Measurements from ENCODE around the gene FBLIM1. TPM values are rescaled to one million over a fixed set of nuclear protein-coding genes. Genes with fewer than 3 reads are reported as not detected.

The FBLIM1 gene
- total RNA-seq, 3 donors from 2014 or later, result 17.4 to 73.4 (median 42.6) TPM

GRCh38 chr1:15808955-15809354, 50.4 kb downstream of the FBLIM1 start:
- DNase-seq (ENCODE audit: low spot score in 2 of 2), result no peak
- intact Hi-C loops (cut with DNase I; ENCODE audit: low total_unique reads), result no loop called here

GRCh38 chr1:15810073-15810472, 51.5 kb downstream of the FBLIM1 start:
- Histone ChIP-seq H3K27ac (no peak overlapping the region), H3K9me3 (no peaks in the 10 kb centered on the region), H3K36me3 (no peaks in the 10 kb centered on the region), H3K27me3 (no peaks in the 10 kb centered on the region), H3K4me3 (no peak overlapping the region), H3K4me1 (no peaks in the 10 kb centered on the region)
- no peak for DNase-seq (ENCODE audit: low spot score in 2 of 2)
- intact Hi-C loops (cut with DNase I; ENCODE audit: low total_unique reads), result no loop called here
- TF ChIP-seq POLR2AphosphoS5 (IDR thresholded peaks at IDR 0.05), result no peak
- no peak for TF ChIP-seq CTCF (IDR thresholded peaks at IDR 0.05)
- no peak for TF ChIP-seq POLR2A (IDR thresholded peaks at IDR 0.05)

More at GRCh38 chr1:15808955-15809354, 50.4 kb downstream of the FBLIM1 start:
- Histone ChIP-seq H3K9me3 (no peaks in the 10 kb centered on the region), H3K4me3 (no peak overlapping the region), H3K27me3 (no peaks in the 10 kb centered on the region), H3K36me3 (no peaks in the 10 kb centered on the region), H3K27ac (no peak overlapping the region), H3K4me1 (no peaks in the 10 kb centered on the region)
- no peak for TF ChIP-seq POLR2AphosphoS5 (IDR thresholded peaks at IDR 0.05)
- TF ChIP-seq POLR2A (IDR thresholded peaks at IDR 0.05), result no peak
- no peak for TF ChIP-seq CTCF (IDR thresholded peaks at IDR 0.05)

GRCh38 chr1:15816674-15817073, 58.1 kb downstream of the FBLIM1 start:
- no peak for DNase-seq (ENCODE audit: low spot score in 2 of 2)
- H3K27me3 ChIP-seq, result no peaks in the 10 kb centered on the region
- no peaks in the 10 kb centered on the region for H3K36me3 ChIP-seq
- no peaks in the 10 kb centered on the region for H3K9me3 ChIP-seq
- H3K4me1 ChIP-seq, result peaks cover 0 to 5% of the 10 kb centered on the region in 2 donors
- intact Hi-C loops (cut with DNase I; ENCODE audit: low total_unique reads), result no loop called here
- H3K4me3 ChIP-seq, result no peak overlapping the region
- TF ChIP-seq POLR2A (IDR thresholded peaks at IDR 0.05) (no peak), POLR2AphosphoS5 (IDR thresholded peaks at IDR 0.05) (no peak), CTCF (IDR thresholded peaks at IDR 0.05) (no peak)
- no peak overlapping the region for H3K27ac ChIP-seq

GRCh38 chr1:15820478-15820877, 61.9 kb downstream of the FBLIM1 start:
- Histone ChIP-seq H3K27me3 (no peaks in the 10 kb centered on the region), H3K4me1 (peaks cover 0 to 3% of the 10 kb centered on the region in 2 donors), H3K36me3 (no peaks in the 10 kb centered on the region), H3K27ac (no peak overlapping the region), H3K9me3 (no peaks in the 10 kb centered on the region), H3K4me3 (no peak overlapping the region)
- intact Hi-C loops (cut with DNase I; ENCODE audit: low total_unique reads), result no loop called here
- DNase-seq (ENCODE audit: low spot score in 2 of 2), result peak in 1 of 2 donors; percentile 71
- TF ChIP-seq POLR2A (IDR thresholded peaks at IDR 0.05) (no peak), CTCF (IDR thresholded peaks at IDR 0.05) (no peak), POLR2AphosphoS5 (IDR thresholded peaks at IDR 0.05) (no peak)

- H3K27me3 ChIP-seq, result no peaks in the 10 kb centered on the region
- peaks cover 0 to 10% of the 10 kb centered on the region in 2 donors for H3K4me1 ChIP-seq
- H3K36me3 ChIP-seq, result no peaks in the 10 kb centered on the region
- H3K27ac ChIP-seq, result no peak overlapping the region
- no peaks in the 10 kb centered on the region for H3K9me3 ChIP-seq
- intact Hi-C loops (cut with DNase I; ENCODE audit: low total_unique reads), result no loop called here
- TF ChIP-seq CTCF (IDR thresholded peaks at IDR 0.05), result no peak
- no peak for TF ChIP-seq POLR2A (IDR thresholded peaks at IDR 0.05)
- TF ChIP-seq POLR2AphosphoS5 (IDR thresholded peaks at IDR 0.05), result no peak
- no peak for DNase-seq (ENCODE audit: low spot score in 2 of 2)
- H3K4me3 ChIP-seq, result no peak overlapping the region
These were observed 67.2 kb downstream of the FBLIM1 start for GRCh38 chr1:15825800-15826199.

All from breast epithelium (tissue), 4 donors.